SIG-M5 treated with dmso at 0.1 percent for 504 hours (cell line): Measurements from ENCODE around the gene PLEKHM2.
A peak's percentile ranks its signal among the peaks of the same experiment; 100 is the strongest.

Source experiments
- DNase-seq: peaks from one replicate; lab custom pipeline; 2025; ENCODE audit not compliant: unreplicated experiment; lab: John Stamatoyannopoulos, UW

Gene PLEKHM2

DNA sequence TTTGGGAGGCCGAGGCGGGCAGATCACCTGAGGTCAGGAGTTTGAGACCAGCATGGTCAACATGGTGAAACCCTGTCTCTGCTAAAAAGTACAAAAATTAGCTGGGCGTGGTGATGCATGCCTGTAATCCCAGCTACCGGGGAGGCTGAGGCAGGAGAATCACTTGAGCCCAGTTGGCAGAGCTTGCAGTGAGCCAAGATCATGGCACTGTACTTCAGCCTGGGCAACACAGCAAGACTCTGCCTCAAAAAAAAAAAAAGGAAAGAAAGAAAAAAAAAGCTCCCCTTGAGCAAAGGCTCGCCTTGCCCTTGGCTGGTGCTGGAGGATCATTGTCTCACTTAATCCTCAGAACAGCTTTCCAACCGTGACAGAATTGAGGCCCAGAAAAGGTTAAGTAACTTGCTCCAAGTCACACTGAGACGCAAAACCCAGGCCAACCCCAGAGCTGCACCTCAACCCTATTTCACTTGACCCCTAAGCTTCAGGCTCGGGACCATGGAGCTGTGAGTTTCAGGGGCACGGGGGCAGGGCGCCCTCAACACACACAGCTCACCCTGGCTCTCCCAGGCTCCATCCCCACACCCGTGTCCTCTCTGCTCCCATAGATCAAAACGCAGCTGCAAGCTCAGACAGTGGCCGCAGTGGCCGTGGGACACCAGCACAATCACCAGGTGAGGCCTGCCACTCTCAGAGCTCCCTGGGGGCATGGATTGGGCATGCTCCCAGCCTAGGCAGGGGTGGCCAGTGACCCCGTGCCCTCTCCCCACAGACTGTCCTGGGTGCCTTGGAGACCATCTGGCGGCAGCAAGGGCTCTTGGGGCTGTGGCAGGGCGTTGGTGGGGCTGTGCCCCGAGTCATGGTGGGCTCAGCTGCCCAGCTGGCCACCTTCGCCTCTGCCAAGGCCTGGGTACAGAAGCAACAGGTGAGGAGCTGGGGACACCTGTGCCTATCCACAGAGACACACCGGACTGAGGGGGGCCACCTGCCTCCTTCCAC lies 53.5 kb downstream of the PLEKHM2 start:
- DNase-seq, result no peak

DNA sequence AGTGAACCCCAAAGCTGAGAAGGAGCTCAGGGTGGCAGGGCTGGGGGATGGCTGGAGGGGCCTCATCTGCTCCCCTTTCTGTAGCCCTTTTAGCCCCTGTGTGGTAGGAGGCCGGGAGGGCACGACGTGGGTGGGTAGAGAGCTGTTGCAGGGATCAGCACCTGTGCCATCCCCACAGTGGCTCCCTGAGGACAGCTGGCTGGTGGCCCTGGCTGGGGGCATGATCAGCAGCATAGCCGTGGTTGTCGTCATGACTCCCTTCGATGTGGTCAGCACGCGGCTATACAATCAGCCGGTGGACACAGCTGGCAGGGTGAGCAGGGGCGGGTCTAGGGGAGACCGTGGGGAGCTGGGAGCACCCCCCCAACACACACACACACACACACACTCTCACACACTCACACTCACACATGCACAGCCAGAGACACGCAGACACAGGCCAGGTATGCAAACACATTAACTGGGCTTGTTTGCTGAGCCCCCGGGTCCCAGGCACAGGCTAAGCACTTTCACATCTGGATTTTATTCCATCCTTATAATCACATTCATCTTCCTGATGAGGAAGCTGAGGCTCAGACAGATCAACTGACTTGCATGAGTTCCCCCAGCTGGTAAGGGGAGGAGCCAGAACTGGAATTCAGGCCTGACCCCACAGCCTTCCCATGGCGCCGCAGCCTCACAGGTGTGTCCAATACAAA lies 54.4 kb downstream of the PLEKHM2 start:
- DNase-seq, result no peak

DNA sequence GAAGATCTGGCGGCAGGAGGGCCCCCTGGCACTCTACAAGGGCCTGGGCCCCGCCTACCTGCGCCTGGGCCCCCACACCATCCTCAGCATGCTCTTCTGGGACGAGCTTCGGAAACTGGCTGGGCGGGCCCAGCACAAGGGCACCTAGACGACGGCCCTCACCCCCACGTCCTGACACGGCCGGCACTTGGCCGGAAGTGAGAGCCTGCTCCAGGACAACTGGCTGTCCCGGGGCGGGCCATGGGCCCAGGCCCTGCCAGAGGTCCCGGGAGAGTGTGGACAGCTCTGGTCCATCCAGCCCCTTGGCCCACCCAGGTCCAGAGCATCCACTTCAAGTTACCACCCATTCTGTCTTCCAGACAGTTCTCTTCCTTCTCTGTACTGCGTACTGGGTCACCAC lies 55.1 kb downstream of the PLEKHM2 start:
- no peak for DNase-seq

DNA sequence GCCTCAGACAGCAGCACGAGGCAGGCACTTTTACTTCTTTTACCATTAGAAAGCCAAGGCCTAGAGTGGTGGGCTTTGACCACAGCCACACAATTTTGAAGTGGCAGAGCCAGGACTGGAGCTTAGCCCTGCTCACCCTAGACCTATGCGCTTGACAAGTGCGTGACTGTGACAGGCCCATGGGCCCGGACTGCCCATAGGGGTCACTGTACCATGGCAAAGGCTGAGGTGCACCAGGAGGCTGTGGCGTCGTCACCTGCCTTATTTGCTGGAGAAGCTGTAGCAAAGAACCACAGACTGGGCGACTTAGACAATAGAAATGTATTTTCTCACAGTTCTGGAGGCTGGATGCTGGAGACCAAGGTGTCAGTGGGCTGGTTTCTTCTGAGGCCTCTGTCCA lies 55.6 kb downstream of the PLEKHM2 start:
- DNase-seq, result no peak

DNA sequence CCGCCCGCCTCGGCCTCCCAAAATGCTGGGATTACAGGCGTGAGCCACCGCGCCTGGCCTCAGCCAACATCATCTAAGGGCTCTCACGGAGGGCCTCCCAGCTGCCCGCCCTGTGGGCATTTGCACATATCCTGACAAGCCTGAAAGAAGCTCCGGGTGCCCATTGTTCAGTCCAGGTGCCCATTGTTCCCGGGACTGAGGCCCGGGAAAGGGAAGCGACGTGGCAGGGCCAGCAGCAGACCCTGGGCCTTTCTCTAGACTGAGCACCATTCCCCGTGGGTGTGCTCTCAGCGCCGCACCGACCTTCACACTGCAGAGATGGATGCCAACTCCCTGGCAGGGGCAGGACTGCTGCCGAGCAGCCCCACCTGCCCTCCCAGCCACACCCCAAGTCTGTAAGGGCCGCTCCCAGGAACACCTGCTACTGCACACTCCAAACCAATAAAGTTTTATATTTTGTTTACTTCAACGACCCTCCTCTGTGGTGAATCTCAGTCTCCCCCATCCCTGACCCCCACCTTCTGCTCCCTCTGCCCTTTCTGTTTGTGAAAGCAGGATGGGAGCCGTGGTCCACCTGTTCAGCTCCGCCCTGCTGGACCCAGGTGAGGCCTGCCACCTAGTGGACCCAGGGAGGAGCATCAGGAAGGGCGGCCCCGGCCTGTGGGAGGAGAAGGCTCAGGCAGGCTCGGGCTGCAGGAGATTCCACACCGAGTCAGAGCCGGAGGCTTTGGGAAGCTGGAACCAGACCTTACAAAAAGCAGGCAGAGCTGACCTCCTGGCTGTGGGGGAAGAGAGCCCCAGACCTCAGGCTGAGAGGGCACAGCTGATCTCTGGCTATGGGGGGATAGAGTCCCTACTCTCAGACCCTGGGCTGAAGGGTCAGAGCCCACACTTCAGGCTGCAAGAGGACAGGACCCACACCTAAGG lies 57.1 kb downstream of the PLEKHM2 start:
- peak; percentile 49 for DNase-seq

DNA sequence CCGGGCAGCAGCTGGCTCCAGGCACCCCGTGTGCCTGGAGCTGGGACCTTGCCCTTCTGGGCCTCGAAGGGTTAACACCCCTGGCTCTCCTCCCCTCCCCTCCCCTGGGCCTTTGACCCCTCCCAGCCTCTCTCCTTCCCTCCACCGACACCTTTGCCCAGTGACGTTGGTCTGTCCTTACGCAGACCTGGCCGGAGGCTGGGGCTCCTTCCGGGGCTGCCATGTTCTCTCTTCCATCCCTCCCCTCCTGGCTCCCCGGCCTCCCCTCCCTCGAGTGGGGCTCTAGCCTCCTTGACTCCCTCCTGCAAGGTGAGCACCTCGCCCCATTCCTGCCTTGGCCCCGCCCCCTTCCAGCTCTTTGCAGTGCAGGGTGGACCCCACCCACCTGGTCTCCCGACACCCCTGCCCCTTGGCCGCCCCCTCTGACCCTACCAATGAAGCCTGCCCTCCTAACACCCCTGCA lies 58.2 kb downstream of the PLEKHM2 start, which contains the start of gene TMEM82:
Gene TMEM82, plus strand, starts transcription at position 161 of the 463 bp plus-strand sequence. Its CDS starts 61 bp downstream, at position 222.
- no peak for DNase-seq

DNA sequence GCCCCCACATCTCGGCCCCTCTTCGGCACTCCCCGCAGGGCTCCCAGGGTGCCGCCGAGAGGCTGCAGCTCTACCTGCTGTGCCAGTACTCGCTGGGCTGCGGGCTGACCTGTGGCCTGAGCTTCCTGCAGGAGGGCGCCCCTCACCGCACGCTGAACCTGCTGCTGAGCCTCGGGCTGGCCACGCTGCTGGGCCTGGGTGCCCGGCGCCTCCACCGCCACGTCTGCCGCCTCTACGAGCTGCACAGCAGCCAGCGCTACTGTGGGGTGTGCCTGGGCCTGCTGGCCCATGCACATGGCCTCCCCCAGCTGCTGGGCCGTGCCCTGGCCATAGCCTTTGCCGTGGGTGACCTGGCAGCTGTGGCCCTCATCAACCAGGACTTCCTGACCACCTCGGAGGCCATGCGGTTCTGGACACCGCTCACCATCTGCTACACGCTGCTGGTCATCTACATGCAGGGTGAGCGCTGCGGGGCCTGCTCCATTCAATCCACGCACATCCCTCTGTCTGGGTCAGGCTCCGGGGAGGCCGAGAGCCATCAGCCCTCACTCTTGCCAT lies 60.1 kb downstream of the PLEKHM2 start:
- DNase-seq, result no peak

DNA sequence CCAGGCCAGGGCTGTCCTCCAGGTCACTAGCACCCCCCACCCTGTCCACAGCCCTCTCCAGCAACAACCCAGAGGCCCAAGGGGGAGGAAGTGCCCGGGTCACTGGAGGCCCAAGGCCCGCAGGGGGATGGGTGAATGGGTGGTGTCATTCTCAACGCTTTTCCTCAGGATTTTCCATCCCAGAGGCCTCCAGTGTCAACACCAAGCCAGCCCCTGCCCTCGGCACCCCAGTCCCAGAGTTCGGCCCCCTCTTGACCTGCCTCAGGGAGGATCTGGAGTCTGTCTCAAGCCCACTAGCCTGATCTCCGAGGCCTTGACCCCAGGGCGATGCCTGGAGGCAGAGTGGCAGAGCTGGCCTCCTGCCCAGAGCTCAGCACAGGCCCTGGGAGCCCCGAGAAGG lies 63.3 kb downstream of the PLEKHM2 start:
- no peak for DNase-seq

DNA sequence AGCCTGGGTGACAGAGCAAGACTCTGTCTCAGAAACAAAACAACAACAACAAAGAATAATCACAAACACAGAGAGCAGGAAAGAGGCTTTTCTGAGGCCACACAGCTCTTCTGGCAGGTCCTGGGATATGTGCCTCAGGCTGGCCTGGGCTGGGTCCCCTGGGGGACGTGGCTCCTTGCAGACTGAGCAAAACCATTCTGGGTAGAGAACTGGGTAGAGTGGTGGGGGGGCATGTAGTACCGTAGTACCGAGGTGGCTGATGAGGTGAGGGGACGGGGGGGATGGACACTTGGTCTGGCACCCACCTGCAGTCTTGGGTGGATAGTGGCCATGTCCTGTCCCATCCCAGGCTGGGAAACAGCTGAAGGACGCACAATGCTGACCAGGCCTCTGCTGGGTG lies 64.1 kb downstream of the PLEKHM2 start:
- DNase-seq, result no peak

DNA sequence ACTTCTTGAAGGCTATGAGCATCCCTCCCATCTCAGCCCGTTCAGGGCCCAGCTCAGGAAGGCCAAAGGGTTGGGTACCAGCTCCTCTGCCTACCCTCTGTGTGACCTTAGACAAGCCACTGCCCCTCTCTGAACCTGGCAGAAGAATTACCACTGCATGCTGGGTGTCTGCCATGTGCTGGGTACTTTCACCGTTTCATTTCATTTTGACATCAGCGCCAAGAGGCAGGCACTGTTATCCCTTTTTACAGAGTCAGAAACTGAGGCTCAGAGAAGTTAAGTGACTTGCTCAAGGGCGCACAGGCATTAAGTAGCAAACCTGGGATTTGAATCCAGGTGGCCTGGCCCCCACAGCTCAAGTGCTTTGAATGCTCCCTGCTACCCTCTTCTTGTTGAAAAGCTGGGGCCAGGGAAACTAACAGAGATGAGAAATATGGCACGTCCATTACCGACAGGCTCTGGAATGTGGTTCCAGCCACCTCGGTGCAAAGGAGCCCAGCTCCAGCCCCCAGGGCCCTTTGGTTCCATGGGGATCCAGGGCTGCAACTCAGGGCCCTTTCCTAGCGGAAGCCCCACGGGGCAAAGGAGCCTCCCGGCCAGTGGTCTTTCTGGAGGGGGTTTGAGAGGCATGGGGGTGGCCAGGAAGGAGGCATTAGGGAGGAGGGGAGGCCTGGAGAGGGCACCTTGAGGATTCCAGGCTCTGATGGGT lies 64.7 kb downstream of the PLEKHM2 start:
- DNase-seq, result no peak

DNA sequence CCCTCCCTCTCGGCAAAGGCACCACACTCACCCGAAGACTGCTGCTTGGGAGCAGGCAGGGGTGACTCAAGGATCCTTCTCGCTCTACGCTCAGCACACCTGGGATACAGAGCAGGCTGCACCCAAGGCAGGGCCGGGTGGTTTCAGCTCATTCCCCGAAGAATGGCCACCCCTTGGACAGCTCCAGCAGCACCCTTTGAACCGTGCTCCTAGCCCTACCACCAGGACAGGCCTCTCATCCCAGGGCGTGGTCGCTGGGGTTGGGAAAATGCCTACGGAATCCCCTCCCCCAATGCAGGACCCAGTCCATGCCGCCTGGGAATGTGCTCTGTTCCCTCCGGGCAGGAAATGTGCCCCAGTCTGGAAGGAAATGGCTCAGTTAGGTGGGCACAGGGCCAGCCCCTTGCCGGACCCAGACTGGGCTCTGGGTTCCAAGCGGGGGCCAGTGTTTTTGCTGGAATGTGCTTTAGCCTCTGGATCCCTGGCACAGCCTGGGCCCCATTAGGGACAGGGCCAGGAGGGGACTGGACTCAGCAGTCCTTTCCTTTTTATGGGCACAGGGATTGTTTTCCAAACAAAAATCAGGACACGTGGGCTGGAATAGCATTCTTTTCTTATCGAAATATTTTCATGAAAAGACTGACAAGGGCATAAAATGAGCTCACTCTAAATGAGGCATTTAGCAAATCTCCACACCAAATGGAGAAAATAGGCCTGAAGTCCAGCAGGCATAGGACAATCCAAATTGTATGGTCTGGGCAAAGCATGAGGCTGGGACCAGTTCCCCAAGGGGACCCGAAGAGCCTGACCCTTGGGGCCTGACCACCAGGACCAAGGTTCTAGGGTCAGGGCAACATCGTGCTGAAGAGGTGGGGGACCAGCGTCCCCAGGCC lies 65.5 kb downstream of the PLEKHM2 start:
- DNase-seq, result no peak

DNA sequence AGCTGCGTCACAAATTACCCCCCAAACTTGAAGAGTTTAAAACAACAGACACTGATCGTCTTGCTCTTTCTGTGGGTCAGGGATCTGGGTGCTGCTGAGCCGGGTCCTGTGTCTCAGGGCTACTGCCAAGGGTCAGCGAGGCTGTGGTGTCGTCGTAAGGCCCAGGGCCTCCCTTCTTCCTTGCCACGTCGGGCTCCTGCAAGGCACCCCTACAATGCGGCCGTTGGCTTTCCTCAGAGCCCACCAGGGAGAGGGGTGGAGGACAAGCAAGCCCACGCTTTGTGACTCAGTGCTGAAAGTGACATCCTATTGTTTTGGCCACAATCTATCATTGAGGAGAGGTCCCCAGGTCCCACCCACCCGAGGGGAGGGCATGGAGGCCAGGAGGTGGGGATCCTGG lies 66.8 kb downstream of the PLEKHM2 start:
- DNase-seq, result no peak

DNA sequence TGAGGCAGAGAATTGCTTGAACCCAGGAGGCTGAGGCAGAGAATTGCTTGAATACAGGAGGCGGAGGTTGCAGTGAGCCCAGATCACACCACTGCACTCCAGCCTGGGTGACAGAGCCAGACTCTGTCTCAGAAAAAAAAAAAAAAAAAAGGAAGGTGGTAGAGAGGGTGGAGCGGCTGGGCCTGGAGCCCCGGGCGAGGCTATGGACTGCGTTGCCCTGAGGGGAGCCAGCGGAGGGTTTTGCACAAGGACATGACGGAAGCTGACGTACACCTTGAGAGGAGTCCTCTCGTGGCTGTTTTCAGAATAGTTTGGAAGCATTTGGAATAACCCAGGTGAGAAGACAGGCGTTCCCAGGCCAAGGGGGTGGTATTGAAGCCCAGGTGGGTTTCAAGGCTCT lies 67.6 kb downstream of the PLEKHM2 start:
- no peak for DNase-seq

DNA sequence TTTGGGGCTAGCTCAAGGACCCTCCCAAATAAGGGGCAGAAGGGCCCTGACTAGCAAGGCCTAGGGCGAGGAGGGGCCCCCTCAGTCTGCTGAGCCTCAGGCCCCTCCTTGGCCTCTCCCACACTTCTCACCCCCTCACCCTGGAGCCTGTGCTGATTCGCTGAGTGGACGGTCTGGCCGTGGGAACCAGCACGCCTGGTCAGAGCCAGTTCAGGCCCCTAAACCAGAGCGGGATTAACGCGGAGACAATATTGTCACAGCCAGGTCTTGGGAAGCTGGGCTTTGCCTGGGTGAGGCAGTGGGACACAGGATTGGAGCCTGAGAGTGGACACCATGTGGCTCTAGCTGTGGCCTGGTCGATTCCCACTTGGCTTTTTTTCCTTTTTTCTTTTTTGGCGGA lies 69.7 kb downstream of the PLEKHM2 start:
- no peak for DNase-seq

DNA sequence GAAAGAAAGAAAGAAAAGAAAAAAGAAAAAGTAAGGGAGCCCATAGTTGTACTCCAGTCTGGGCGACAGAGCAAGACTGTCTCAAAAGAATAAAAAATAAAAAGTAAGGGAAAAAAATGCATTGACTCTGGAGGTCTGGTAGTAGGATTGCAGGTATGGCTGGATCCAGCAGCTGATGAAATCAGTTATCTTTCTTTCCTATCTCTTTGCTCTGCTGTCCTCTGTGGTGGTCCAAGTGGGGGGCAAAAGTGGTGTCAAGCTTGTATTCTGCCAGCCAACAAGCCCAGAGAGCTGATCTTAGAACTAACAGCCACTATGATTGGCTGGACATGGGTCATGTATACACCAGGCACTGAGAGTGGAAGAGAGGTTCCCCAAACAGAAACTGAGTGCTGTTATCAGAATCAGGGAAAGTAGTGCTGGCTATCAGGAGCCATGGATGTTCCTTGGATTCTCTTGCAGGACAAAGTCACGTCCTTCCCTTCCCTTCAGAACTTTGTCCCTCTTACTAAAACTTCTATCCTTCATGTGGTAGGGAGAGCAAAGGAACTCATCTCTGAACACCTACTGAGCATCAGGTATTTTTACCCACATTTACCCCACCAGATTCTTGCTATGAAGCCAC lies 71.0 kb downstream of the PLEKHM2 start:
- DNase-seq, result no peak

DNA sequence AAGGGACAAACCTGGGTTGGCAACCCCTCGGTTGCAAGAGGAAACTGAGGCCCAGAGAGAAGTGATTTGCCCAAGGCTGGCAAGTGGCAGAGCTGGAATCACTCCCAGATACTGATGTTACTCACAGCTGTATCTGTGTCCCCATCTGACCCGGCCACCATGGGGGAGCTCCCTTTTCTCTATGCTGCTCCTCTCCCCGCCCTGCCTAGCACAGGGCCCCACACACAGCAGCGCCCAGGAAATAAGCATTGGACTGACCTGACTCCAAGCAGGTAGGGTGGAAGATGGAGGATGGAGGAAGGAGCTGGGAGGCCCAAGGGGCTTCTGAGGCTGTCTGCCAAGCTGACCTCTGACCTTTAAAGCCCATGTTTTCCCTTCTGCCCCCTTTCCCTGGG lies 71.5 kb downstream of the PLEKHM2 start:
- no peak for DNase-seq

DNA sequence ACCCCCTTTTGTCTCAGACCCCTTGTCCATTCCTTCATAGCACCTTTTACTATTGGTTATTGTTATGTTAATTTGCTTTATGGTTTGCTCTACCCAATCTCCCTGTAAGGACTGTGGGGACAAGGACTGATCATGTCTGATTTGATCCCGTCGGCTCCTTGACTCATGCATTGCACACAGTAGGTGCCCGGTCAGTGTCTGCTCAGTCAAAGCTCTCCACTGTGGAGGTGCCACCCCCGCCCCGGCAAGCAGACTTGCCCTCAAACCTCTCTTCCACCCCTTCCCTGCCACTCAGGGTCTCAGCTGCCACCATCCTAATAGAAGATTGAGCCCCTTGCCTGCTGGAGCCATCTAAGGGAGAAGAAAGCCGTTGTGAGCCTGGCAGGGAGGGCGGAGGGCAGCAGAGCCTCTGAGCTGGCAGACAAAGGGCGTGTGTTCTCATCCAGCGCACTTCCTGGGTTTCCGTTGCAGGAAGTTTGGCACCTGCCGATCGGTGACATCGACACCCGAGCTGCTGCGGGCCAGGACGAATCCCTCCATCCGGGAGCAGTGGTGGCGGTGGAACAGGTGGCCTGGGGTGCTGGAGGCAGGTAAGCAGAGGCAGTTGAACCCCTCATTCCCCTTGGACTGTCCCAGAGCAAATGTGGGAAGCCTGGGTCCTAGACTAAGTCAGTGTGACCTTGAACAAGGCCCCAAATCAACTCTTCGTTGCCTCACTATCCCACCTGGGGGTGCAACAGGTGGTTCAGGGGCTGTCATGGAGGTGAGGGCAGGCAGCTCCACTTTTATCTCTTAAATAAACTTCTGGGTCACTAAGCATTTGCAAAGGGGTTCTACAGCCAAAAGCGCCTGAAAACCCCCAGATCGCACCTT lies 72.3 kb downstream of the PLEKHM2 start:
- DNase-seq, result no peak
